IMR-90 (cell line): ENCODE measurements around the gene DNAJC13. TPM values are rescaled to one million over a fixed set of nuclear protein-coding genes. Genes with fewer than 3 reads are reported as not detected.

Source experiments
- ATAC-seq: fragments of 200-7000 bp; cut with Tn5 transposase; 2 replicates; pipeline ENCODE4 v1.9.1; 2020; ENCODE audit warnings: low read depth, mild to moderate bottlenecking, moderate library complexity
- BruUV-seq: library from RNA; stranded (reverse); fragments of 400-500 nt; replicated peaks from 2 replicates; lab custom pipeline; 2021; lab: Mats Ljungman, UMichigan
- CTCF ChIA-PET: fragments of 300-600 bp; formaldehyde crosslinking; extraction: SDS; loops from one replicate; lab custom pipeline; 2021; ENCODE audit warnings: antibody characterized with exemption; lab: Yijun Ruan, JAX
- POLR2A ChIA-PET: fragments of 300-600 bp; sonication (Branson Sonifier 250); formaldehyde crosslinking; loops from one replicate; lab custom pipeline; 2022; ENCODE audit warnings: antibody characterized with exemption; ENCODE audit not compliant: unreplicated experiment; lab: Charles Lee
- DNase-seq: peaks from one replicate; pipeline ENCODE4 v3.0.0; 2013
- H2AFZ ChIP-seq: replicated peaks from 2 replicates; pipeline ENCODE3; 2013; ENCODE audit warnings: low read length, mild to moderate bottlenecking; ENCODE audit not compliant: poor library complexity
- H2AK5ac ChIP-seq: 2 replicates; pipeline ENCODE4 v1.6.1; 2013; ENCODE audit warnings: low read depth, low read length, inconsistent platforms
- H2AK9ac ChIP-seq: replicated peaks from 2 replicates; pipeline ENCODE3; 2013; ENCODE audit warnings: mild to moderate bottlenecking, low read depth, low read length, moderate library complexity; ENCODE audit not compliant: poor library complexity
- H2BK120ac ChIP-seq: 2 replicates; pipeline ENCODE4 v1.6.1; 2013; ENCODE audit warnings: low read depth, low read length, inconsistent platforms
- H2BK15ac ChIP-seq: 3 replicates; pipeline ENCODE4 v1.6.1; 2013; ENCODE audit warnings: low read depth, low read length, inconsistent platforms
- H2BK20ac ChIP-seq: 2 replicates; pipeline ENCODE4 v1.6.1; 2013; ENCODE audit warnings: low read depth, mild to moderate bottlenecking, inconsistent platforms, low read length, moderate library complexity
- H2BK5ac ChIP-seq: 2 replicates; pipeline ENCODE4 v1.6.1; 2013; ENCODE audit warnings: mild to moderate bottlenecking, low read depth, low read length, inconsistent platforms; ENCODE audit not compliant: poor library complexity, severe bottlenecking
- H3K14ac ChIP-seq: replicated peaks from 2 replicates; pipeline ENCODE4 v1.6.1; 2013; ENCODE audit warnings: low read depth, low read length, inconsistent platforms
- H3K18ac ChIP-seq: 2 replicates; pipeline ENCODE4 v1.6.1; 2013; ENCODE audit warnings: low read depth, low read length, control low read depth
- H3K23ac ChIP-seq: 2 replicates; pipeline ENCODE4 v1.6.1; 2013; ENCODE audit warnings: low read depth, low read length, inconsistent platforms
- H3K27ac ChIP-seq: 2 replicates; pipeline ENCODE4 v1.5.1; 2013; ENCODE audit warnings: mild to moderate bottlenecking, control low read depth, low read length; ENCODE audit not compliant: insufficient read depth
- H3K27me3 ChIP-seq: 2 replicates; pipeline ENCODE4 v1.6.1; 2013; ENCODE audit warnings: low read length; ENCODE audit not compliant: control insufficient read depth, insufficient read depth
- H3K36me3 ChIP-seq: 2 replicates; pipeline ENCODE4 v1.6.1; 2013; ENCODE audit warnings: low read length, mixed read lengths; ENCODE audit not compliant: control insufficient read depth, insufficient read depth
- H3K4ac ChIP-seq: 2 replicates; pipeline ENCODE4 v1.6.1; 2013; ENCODE audit warnings: low read depth, low read length, inconsistent platforms
- H3K4me1 ChIP-seq: 2 replicates; pipeline ENCODE4 v1.6.1; 2013; ENCODE audit warnings: low read length, mixed read lengths; ENCODE audit not compliant: control insufficient read depth, insufficient read depth
- H3K4me2 ChIP-seq: 2 replicates; pipeline ENCODE4 v1.6.1; 2013; ENCODE audit warnings: low read depth, mild to moderate bottlenecking, control low read depth, low read length, moderate library complexity
- H3K4me3 ChIP-seq: 2 replicates; pipeline ENCODE4 v1.5.1; 2013; ENCODE audit warnings: low read depth, mild to moderate bottlenecking, control low read depth, low read length, moderate library complexity; ENCODE audit not compliant: insufficient read depth
- H3K56ac ChIP-seq: 2 replicates; pipeline ENCODE4 v1.6.1; 2013; ENCODE audit warnings: low read length, inconsistent platforms; ENCODE audit not compliant: insufficient read depth; ENCODE audit errors: extremely low read depth
- H3K79me1 ChIP-seq, 2 experiments: 2 replicates each; pipeline ENCODE4 v1.6.1; 2013; ENCODE audit warnings: low read length in 2 of 2, inconsistent platforms in 1 of 2, low read depth in 1 of 2
- H3K9ac ChIP-seq: 2 replicates; pipeline ENCODE4 v1.6.1; 2013; ENCODE audit warnings: low read depth, low read length, control low read depth
- H3K9me1 ChIP-seq: 2 replicates; pipeline ENCODE4 v1.6.1; 2013; ENCODE audit warnings: low read length, inconsistent platforms; ENCODE audit not compliant: insufficient read depth
- H3K9me3 ChIP-seq: 2 replicates; pipeline ENCODE4 v1.6.1; 2013; ENCODE audit warnings: low read length; ENCODE audit not compliant: control insufficient read depth, insufficient read depth
- H4K20me1 ChIP-seq: 2 replicates; pipeline ENCODE4 v1.6.1; 2013; ENCODE audit warnings: low read length, inconsistent platforms; ENCODE audit not compliant: insufficient read depth
- H4K5ac ChIP-seq: 2 replicates; pipeline ENCODE4 v1.6.1; 2013; ENCODE audit warnings: mild to moderate bottlenecking, low read depth, low read length, control low read depth
- H4K8ac ChIP-seq, 2 experiments: 2 replicates each; pipeline ENCODE4 v1.6.1; 2013; ENCODE audit warnings: low read depth in 2 of 2, low read length in 2 of 2, control low read depth in 1 of 2, inconsistent platforms in 1 of 2
- H4K91ac ChIP-seq: 2 replicates; pipeline ENCODE4 v1.6.1; 2013; ENCODE audit warnings: low read depth, low read length, inconsistent platforms; ENCODE audit not compliant: insufficient read depth
- BHLHE40 ChIP-seq: fragments of 150-350 bp; IDR thresholded peaks from 2 replicates; pipeline ENCODE4 v1.6.1; 2016; ENCODE audit warnings: mild to moderate bottlenecking, low read depth, low read length
- CEBPB ChIP-seq: IDR thresholded peaks from 2 replicates; pipeline ENCODE4 v1.6.1; 2012; ENCODE audit warnings: low read depth, low read length, improper control_type of control experiment
- CHD1 ChIP-seq: IDR thresholded peaks from 2 replicates; pipeline ENCODE4 v1.6.1; 2012; ENCODE audit warnings: low read depth, low read length, improper control_type of control experiment
- FOS ChIP-seq: fragments of 150-350 bp; IDR thresholded peaks from 2 replicates; pipeline ENCODE4 v1.6.1; 2016; ENCODE audit warnings: low read depth, low read length
- MAFK ChIP-seq: IDR thresholded peaks from 2 replicates; pipeline ENCODE4 v1.6.1; 2012; ENCODE audit warnings: low read depth, low read length, improper control_type of control experiment
- MAZ ChIP-seq: IDR thresholded peaks from 2 replicates; pipeline ENCODE4 v1.6.1; 2012; ENCODE audit warnings: low read depth, mild to moderate bottlenecking, low read length, improper control_type of control experiment, moderate library complexity, borderline replicate concordance
- MXI1 ChIP-seq: IDR thresholded peaks from 2 replicates; pipeline ENCODE4 v1.6.1; 2012; ENCODE audit warnings: low read depth, mild to moderate bottlenecking, low read length, moderate library complexity, borderline replicate concordance
- NFE2L2 ChIP-seq: fragments of 150-350 bp; IDR thresholded peaks from 2 replicates; pipeline ENCODE4 v1.6.1; 2016; ENCODE audit warnings: low read depth, mild to moderate bottlenecking, low read length
- POLR2A ChIP-seq: IDR thresholded peaks from 2 replicates; pipeline ENCODE4 v1.6.1; 2012; ENCODE audit warnings: mild to moderate bottlenecking, low read depth, low read length
- RAD21 ChIP-seq: IDR thresholded peaks from 2 replicates; pipeline ENCODE4 v1.6.1; 2012; ENCODE audit warnings: low read length, improper control_type of control experiment
- RCOR1 ChIP-seq: IDR thresholded peaks from 2 replicates; pipeline ENCODE4 v1.6.1; 2012; ENCODE audit warnings: mild to moderate bottlenecking, low read length, improper control_type of control experiment; ENCODE audit not compliant: insufficient replicate concordance
- RFX5 ChIP-seq: IDR thresholded peaks from 2 replicates; pipeline ENCODE4 v1.8.0; 2012; ENCODE audit warnings: low read depth, mild to moderate bottlenecking, low read length, moderate library complexity
- SMC3 ChIP-seq: fragments of 150-350 bp; IDR thresholded peaks from 2 replicates; pipeline ENCODE4 v1.6.1; 2016; ENCODE audit warnings: low read depth, mild to moderate bottlenecking, antibody characterized with exemption, low read length, moderate library complexity
- WGBS, 2 experiments: methylation state at CpG; one replicate each; pipeline versions ENCODE4 v1.1.5 to v1.1.7; 2013; ENCODE audit warnings: missing lambda C conversion rate in 2 of 2; ENCODE audit not compliant: insufficient read length in 1 of 2; ENCODE audit errors: extremely low coverage in 2 of 2; 5-methylcytosine and 5-hydroxymethylcytosine counted together
- dilution Hi-C: fragments of 300-500 bp; cut with HindIII; formaldehyde crosslinking; loops from one replicate; pipeline ENCODE4 v1.14.3; 2018; ENCODE audit warnings: low sequenced_read_pairs; ENCODE audit not compliant: unreplicated experiment
- in situ Hi-C: fragments of 300-500 bp; cut with MboI; formaldehyde crosslinking; loops from 3 replicates; pipeline ENCODE4 v1.14.3; 2019; ENCODE audit warnings: low sequenced_read_pairs, inconsistent platforms, mixed read lengths
- intact Hi-C: fragments of 100-400 bp; cut with micrococcal nuclease; formaldehyde crosslinking; loops from 2 replicates; pipeline ENCODE4 v1.10.0; 2022
- polyA plus RNA-seq, 3 experiments: library from polyadenylated mRNA; depleted of rRNA; stranded (reverse); fragments of >200 nt; gene quantifications; 2 replicates each; pipeline ENCODE4 v1.2.3, GENCODE V29; 2012; ENCODE audit warnings: low replicate concordance in 1 of 3
- total RNA-seq: library from RNA; depleted of rRNA; stranded (reverse); fragments of >200 nt; gene quantifications from 2 replicates; pipeline ENCODE4 v1.2.3, GENCODE V29; 2012
- TF ChIP-seq, protein P1 (sequence below): conservative IDR thresholded peaks from 2 replicates; pipeline ENCODE4 v1.5.1; 2012; ENCODE audit warnings: mild to moderate bottlenecking, low read depth, low read length, improper control_type of control experiment
- TF ChIP-seq, protein P2 (sequence below): fragments of 150-350 bp; IDR thresholded peaks from 2 replicates; pipeline ENCODE4 v1.6.1; 2017; ENCODE audit warnings: mild to moderate bottlenecking, antibody characterized with exemption, low read length, low read depth
- TF ChIP-seq, protein P3 (sequence below): fragments of 150-350 bp; IDR thresholded peaks from 2 replicates; pipeline ENCODE4 v1.6.1; 2016; ENCODE audit warnings: low read depth, mild to moderate bottlenecking, low read length, moderate library complexity, borderline replicate concordance

The DNAJC13 gene
- total and polyA plus RNA-seq, 2 of the 4 experiments (the other 2 are of a cell fraction) = 16.4 to 48.6 TPM

DNA sequence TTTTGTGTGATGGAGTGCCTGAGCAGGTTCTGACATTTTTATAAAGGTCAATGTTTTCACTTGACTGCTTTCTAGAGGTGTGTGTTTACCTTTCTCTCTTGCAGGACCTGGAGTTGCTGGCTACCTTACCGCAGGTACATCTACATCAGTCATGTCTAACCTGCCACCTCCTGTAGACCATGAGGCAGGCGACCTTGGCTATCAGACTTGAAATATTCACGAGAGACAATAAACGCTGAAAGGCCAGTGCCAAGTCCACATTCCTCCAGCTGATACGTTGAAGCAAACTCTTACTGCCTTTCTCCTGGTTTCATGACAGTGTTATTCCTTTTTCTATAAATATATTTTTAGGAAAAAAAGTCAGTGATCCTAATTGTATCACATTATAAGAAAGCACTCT is 120.8 kb downstream of the DNAJC13 start:
- ATAC-seq = no peak
- H2BK5ac ChIP-seq = peak overlapping the region; percentile 17
- POLR2A ChIA-PET = interaction anchor here (0.6 kb wide), 1 partner anchor 121 kb away, joined by 3 read pairs; the partner anchor contains the start of gene DNAJC13
- peak overlapping the region; percentile 66; the same call in 1 of the 2 replicates for H2BK20ac ChIP-seq
- H3K4ac ChIP-seq = peak overlapping the region; percentile 67
- no peak overlapping the region for H3K4me3 ChIP-seq
- in situ Hi-C loops (no loop called here), dilution Hi-C loops (loop anchor here (25.0 kb wide), 1 partner anchor 99 kb away; no protein-coding TSS in a partner anchor), intact Hi-C loops (loop anchor here (5.0 kb wide), 1 partner anchor 119 kb away; the partner anchor contains the start of gene ACAD11)
- no TSS peak for BruUV-seq
- peak overlapping the region; percentile 23; the same call in 1 of the 2 replicates for H3K23ac ChIP-seq
- H3K9me1 ChIP-seq = peaks cover 28% of the 10 kb centered on the region
- H4K91ac ChIP-seq = peak overlapping the region; percentile 36; the same call in 1 of the 2 replicates
- no peak overlapping the region for H3K14ac ChIP-seq
- no peak overlapping the region for H2AFZ ChIP-seq
- peaks cover 30% of the 10 kb centered on the region for H3K4me1 ChIP-seq
- H2BK15ac ChIP-seq = peak overlapping the region; percentile 29; the same call in 1 of the 3 replicates
- H3K4me2 ChIP-seq = no peak overlapping the region
- H3K27me3 ChIP-seq = no peaks in the 10 kb centered on the region
- no CpG with 5 or more reads among the region's 5 CpGs for WGBS, 2 experiments
- CTCF ChIA-PET = interaction anchor here (0.6 kb wide), 1 partner anchor 186 kb away, joined by 3 read pairs; no protein-coding TSS in a partner anchor
- H4K5ac ChIP-seq = peak overlapping the region; percentile 38; the same call in 1 of the 2 replicates
- H3K36me3 ChIP-seq = peaks cover 20% of the 10 kb centered on the region
- H2AK5ac ChIP-seq = peak overlapping the region; percentile 93
- TF ChIP-seq RCOR1 (no peak), RAD21 (no peak), MAFK (no peak), POLR2A (no peak), MAZ (no peak), RFX5 (no peak), SMC3 (no peak), CEBPB (no peak), FOS (no peak), MXI1 (no peak), CHD1 (no peak), BHLHE40 (no peak), NFE2L2 (no peak)
- TF ChIP-seq, protein P1, sequence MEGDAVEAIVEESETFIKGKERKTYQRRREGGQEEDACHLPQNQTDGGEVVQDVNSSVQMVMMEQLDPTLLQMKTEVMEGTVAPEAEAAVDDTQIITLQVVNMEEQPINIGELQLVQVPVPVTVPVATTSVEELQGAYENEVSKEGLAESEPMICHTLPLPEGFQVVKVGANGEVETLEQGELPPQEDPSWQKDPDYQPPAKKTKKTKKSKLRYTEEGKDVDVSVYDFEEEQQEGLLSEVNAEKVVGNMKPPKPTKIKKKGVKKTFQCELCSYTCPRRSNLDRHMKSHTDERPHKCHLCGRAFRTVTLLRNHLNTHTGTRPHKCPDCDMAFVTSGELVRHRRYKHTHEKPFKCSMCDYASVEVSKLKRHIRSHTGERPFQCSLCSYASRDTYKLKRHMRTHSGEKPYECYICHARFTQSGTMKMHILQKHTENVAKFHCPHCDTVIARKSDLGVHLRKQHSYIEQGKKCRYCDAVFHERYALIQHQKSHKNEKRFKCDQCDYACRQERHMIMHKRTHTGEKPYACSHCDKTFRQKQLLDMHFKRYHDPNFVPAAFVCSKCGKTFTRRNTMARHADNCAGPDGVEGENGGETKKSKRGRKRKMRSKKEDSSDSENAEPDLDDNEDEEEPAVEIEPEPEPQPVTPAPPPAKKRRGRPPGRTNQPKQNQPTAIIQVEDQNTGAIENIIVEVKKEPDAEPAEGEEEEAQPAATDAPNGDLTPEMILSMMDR = no peak
- TF ChIP-seq, protein P2, sequence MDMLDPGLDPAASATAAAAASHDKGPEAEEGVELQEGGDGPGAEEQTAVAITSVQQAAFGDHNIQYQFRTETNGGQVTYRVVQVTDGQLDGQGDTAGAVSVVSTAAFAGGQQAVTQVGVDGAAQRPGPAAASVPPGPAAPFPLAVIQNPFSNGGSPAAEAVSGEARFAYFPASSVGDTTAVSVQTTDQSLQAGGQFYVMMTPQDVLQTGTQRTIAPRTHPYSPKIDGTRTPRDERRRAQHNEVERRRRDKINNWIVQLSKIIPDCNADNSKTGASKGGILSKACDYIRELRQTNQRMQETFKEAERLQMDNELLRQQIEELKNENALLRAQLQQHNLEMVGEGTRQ = no peak
- TF ChIP-seq, protein P3, sequence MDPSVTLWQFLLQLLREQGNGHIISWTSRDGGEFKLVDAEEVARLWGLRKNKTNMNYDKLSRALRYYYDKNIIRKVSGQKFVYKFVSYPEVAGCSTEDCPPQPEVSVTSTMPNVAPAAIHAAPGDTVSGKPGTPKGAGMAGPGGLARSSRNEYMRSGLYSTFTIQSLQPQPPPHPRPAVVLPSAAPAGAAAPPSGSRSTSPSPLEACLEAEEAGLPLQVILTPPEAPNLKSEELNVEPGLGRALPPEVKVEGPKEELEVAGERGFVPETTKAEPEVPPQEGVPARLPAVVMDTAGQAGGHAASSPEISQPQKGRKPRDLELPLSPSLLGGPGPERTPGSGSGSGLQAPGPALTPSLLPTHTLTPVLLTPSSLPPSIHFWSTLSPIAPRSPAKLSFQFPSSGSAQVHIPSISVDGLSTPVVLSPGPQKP = no peak
- no peak overlapping the region for H3K56ac ChIP-seq
- H2BK120ac ChIP-seq = peak overlapping the region; percentile 76; the same call in 1 of the 2 replicates
- H3K79me1 ChIP-seq = peaks cover 27 to 46% of the 10 kb centered on the region in 2 experiments
- H3K9me3 ChIP-seq = no peaks in the 10 kb centered on the region
- no peak overlapping the region for H4K8ac ChIP-seq
- no peak for DNase-seq
- no peaks in the 10 kb centered on the region for H4K20me1 ChIP-seq
- H3K27ac ChIP-seq = no peak overlapping the region
- H3K9ac ChIP-seq = no peak overlapping the region
- H2AK9ac ChIP-seq = no peak overlapping the region
- peak overlapping the region; percentile 37; the same call in 1 of the 2 replicates for H3K18ac ChIP-seq
